NCI-H2196 treated with DMSO at 0.1 percent for 48 hours (cell line): ENCODE results near the gene DDX51.

ENCODE experiments used
- DNase-seq: peaks from one replicate; lab custom pipeline; 2025; ENCODE audit not compliant: unreplicated experiment; lab: John Stamatoyannopoulos, UW

DDX51 gene

DNA sequence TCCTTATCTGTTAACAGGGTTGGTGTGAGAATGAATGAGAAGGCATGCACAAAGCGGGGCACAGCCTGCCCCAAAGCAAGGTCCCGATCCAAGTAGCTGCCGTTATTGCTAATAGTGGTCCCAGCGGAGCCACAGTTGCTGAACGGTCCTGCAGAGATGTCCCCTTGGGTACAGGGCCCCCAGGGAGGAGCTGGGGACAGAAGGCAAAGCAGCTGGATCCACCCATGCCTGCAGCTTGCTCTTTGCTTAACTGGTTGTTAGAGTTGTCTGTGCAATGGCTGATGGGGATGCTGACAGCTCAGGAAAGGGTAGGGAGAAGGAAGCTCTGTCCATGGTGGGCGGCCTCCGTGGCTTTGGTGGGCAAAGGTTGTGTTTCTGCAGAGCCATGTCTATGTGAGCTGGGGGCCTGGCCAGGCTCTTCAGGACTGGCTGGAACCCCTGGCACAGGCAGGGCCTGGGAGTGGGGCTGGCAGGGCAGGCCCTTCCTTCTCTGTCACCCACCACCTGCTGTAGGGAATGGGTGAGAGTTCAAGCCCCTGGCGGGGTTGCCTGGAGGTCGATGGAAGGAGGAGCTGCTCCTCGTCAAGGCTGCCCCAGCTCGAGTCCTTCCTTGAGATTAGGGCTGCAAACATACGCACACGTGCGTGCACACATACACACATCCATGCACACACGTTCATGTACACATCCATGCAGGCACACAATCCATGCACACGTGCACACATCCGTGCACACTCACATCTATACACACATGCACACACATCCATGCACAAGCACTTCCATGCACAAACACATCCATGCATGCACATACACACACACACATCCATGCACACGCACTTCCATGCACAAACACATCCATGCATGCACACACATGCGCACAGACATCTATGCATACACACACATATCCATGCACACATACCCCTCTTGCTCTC, 35.6 kb upstream of the DDX51 start:
- no peak for DNase-seq

DNA sequence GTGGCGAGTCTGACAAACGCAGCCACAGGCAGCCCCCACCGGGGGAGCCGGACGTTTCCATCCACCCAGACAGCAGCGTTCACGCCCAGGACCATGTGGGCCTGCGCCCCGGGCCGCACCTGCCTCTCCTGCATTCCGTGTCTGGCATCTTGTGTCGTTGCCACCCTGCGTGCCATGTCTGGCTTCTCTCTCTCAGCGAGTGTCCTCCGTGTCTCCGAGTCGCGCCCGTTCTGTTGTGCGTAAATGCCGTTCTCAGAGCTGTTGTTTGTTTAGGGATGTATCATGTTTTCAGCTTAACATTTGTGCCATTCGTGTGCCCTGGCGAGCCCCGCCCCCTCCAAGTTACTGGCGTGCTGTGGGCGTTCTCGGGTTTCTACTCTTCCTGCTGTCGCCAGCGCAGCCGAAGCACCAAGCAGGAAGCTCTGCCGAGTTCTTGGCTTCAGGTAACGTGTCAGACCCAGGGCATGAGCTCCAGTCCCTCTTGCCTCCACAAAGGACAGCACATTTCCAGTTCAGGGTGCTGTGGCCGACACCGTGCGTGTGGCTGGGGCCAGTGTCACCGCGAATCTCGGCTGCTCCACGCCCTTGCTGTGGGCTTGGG, 34.8 kb upstream of the DDX51 start:
- peak; percentile 80 for DNase-seq

DNA sequence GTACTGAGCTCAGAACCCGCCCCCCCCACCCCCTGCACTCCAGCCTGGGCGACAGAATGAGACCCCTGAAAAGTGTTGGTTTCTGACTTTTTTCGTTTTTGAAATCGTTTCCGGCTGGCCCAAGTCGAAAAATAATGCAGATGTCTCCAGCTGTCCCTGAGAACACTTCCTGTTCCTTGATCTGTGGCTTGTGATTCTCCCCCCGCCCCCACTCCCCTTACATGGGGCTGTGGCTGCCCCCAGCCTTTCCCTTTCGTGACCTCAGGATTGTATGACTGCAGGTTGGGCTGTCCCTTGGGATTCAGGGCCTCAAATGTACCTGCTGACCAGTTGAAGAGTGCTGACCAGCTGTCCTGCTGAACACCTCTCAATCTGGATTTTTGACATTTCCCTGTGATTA, 34.2 kb upstream of the DDX51 start:
- DNase-seq, result no peak

- no peak for DNase-seq
Measured at GRCh38 chr12:132176920-132177551, 32.9 kb upstream of the DDX51 start.

- DNase-seq, result no peak
Measured at GRCh38 chr12:132176385-132176919, 32.3 kb upstream of the DDX51 start.

DNA sequence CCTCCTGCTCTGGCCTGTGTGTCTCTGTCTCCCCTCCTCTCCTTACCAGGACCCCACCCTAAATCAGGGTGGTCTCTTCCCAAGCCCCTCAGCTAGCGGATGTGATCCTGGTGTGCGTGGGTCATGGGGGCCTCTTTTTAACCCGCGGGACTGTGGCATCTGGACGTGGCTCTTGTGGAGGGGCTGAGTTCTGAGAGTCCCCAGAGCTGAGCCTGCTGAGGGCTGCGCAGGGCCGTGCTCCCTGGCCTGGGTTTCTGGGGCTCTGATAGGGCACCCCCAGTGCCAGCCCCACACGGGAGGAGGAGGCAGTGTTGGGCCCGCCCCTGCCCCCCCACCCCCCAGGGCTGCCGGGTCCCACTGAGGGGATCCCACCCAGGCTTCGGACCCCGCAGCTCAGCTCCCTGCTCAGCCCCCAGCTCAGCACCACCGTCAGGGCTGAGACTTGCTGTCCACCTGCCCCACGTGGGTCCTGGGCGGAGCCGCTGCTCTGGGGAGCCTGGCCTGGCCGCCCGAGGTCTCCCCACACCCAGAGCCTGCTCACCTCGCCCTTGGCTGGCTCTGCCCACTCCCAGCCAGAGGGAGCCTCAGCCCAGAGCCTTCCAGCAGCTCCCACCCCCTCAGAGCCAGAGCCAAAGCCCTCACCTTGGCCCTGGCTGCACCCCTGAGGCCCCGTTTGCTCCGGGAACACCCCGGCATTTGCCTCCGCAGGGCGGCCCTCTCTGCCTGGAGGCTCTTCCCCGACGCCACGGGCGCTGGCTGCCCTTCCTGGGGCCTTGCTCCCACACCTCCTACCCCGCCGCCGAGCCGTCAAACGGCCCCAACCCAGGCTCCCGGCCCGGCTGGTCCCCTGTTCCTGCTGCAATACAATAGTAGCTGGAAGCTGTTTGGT, 31.6 kb upstream of the DDX51 start:
- DNase-seq, result no peak

DNA sequence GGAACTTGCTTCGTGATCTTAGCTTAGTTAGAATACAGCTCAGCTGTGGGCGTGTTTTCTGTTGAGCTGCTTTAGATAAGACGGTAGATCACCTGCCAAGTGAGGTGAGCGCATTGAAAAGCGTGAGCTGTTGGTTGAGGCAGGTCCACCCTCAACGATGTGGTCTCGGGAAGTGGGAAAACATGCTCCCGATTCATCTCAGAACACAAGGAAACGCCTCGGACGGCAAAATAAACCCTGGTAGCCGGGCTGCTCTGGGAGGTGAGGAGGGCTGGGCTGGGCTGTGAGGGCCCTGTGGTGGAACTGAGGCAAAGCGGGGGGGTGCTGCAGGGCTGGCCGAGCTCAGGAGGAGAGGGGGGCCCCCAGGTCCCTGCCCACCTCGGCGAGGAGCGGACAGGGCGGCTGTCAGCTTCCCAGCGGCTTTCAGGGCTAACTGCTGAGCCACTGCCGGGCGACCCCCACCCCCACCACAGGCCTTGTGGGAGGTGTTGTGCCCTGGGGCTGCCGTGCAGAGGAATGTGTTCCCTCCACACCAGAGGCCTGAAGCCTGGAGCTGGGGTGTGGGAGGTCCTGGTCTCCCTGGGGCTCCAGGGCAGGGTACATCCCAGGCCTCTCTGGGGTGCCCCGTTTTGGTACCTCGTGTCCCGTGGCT, 30.8 kb upstream of the DDX51 start:
- DNase-seq, result no peak

DNA sequence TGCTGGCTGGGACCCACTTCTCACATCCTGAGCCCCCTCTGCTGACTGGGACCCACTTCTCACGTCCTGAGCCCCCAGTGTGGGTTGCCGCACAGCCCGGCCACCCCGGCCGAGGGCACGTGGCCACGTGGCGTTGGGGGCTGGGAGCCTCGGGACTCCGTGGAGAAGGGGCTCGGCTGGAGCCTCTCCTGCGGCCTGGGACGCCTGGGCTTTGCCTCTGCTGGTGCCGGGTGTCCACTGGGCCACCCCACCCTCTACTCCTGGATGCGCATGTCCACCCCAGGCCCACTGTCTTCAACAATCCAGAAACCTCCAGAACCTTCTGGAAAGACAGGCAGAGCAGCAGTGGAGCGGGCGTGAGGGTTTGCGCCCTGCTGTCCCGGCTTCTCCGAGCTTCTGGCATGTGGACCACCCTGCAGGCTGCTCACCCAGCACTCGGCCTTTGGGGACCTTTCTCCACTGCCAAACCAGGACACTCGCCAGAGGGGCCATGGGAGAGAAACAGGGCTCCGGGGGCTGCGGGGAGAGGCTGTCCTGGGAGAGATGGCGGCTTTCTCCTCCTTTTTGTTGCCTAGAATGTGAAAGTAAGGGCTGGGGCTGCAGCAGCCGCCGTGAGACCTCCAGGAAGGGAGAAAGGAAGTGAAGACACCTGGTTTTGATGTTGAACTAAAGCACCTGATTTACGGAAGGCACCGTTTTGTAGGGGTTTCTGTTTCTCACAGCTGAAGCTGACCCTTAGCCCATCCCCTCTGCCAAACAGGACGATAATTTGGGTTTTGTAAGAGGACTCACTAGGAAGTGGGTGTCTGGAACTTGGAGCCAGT, 30.1 kb upstream of the DDX51 start:
- DNase-seq, result no peak

DNA sequence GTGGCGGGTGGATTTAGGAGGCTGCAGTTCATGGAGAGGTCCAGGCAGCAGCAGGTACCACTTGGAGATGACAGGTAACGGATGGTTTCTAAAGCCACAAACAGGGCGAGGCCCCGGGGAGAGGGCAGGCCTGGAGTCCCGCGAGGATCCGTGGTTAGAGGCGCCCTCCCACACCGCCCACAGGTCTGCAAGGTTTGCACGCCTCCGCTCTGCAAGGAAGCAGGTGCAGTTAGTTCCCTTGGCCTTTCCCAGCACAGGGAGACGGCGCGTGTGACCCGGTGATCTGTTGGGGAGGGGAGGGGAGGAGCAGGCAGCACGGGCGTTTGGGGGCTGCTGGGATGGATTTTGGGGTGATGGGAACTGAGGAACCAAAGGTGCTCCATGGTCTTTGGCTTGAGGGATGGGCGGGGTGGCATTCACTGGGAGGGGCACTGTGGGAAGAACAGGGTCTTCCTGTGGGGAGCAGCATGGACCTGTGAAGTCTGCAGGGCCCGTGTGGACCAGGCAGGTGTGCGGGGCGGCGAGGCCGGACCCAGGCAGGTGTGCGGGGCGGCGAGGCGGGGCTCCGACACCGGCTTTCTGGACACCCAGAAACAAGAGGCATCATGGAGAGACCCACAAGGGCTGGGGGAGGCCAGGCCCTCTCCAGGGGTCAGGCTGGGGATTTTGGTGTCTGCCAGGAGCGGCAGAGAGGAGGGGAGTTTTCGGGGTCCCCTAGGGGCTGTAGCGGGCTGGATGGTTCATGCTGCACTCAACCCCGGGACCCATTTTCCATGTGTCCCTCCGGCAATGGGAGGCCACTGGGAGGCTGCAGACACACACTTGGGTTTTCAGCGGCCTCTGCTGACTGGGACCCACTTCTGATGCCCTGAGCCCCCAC, 29.3 kb upstream of the DDX51 start:
- DNase-seq, result no peak

GRCh38 chr12:132172619-132173018, 28.5 kb upstream of the DDX51 start:
- no peak for DNase-seq

GRCh38 chr12:132171968-132172521, 27.9 kb upstream of the DDX51 start:
- no peak for DNase-seq

GRCh38 chr12:132171293-132171967, 27.3 kb upstream of the DDX51 start:
- no peak for DNase-seq

DNA sequence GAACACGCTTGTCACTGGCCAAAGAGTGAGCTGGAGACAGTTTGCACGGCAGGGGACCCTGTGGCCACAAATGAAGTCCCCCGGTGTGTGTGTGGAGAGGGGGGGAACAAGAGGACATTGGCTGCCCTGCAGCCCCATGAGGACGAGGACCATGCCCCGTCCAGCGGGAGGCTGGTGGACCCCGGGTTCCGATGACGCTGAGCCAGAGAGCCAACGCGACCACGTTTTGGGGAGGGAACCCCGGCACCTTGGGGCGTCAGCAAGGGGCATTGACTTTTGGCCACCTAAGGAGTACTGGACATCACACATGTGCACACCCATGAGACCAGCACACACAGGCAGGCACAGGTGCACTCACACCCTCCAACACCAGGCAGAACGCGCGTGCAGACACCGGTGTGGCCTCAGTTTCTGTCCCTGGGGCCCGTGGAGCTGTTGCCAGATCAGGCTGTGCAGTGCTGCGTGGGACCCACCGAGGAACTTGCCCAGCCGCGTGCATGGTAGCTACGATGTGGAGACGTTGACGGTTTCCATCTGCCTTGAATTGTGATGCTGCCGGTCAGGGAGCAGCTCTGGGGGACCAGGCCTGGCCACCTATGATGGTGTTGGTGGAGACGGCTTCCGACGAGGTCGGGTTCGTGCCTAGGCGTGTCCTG, 26.6 kb upstream of the DDX51 start:
- no peak for DNase-seq

DNA sequence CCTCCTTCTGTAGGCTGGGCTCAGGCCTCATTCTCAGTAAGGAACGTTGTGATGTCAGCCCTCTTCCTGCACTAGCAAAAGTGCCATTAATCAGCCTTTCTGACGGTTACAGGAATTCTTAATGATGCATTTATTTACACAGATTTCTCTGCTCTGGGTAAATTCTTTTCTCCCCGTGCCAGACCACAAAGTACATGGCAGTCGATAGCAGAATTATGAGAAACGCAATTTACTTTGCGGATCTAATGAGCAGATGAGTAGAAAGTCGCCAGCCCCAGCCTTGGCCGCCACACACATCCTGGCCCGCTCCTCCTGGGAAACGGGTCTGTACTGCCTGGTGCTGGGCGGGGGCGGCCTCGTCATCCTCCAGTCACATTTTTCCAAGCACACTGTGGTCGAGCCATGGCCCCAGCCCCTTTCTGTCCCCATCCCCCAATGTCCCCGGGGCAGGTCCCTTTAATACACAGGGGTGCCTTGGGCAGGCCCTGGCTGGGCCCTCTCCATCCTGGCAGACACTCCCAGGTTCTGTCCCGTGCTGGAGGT, 26.0 kb upstream of the DDX51 start:
- peak; percentile 22 for DNase-seq

- no peak for DNase-seq
Measured at GRCh38 chr12:132169376-132169775, 25.3 kb upstream of the DDX51 start.

DNA sequence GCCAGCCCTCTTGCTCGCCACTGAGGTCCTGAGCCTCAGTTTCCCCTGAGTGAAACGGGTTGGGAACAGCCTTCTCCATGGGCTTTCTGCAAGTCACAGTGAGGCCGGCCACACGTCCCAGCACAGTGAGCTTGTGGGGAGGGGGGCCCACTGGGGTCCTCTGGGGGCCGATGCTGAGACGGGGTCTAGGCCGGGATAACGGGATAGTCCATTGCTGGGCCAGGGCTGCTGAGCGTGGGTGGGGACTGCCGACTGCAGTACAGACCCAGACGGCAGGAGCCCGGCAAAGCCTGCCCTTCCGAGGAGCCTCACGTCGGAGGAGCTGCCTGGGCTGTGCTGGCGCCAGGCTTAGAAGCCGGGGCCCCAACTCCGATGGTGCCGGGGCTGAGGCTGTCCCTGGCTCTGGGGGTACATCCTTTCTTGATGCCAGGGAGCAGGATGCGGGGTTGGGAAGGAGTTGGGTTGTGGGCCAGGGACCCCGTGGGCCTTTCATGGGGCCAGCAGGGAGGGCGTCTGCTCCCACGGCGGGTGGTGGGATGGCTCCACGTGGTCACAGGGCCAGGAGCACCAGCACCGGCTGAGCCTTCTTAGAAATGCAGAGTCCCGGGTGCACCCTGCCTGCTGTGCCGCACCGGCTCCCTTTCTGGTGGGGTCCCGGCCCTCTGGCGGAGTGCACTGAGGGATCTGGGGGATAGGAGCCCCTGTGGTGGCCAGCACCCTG, 24.4 kb upstream of the DDX51 start:
- DNase-seq, result no peak
